Panc1 (cell line): ENCODE data around the gene PDK2. TPM values are rescaled to one million over a fixed set of nuclear protein-coding genes. Genes with fewer than 3 reads are reported as not detected.

Experiments used
- ATAC-seq: fragments of 200-7000 bp; cut with Tn5 transposase; 2 replicates; pipeline ENCODE4 v1.9.1; 2020; ENCODE audit warnings: mild to moderate bottlenecking, moderate library complexity
- BruUV-seq: library from RNA; stranded (reverse); fragments of 400-500 nt; replicated peaks from 2 replicates; lab custom pipeline; 2021; lab: Mats Ljungman, UMichigan
- CTCF ChIA-PET: fragments of 300-600 bp; sonication (Branson Sonifier 250); formaldehyde crosslinking; loops from one replicate; lab custom pipeline; 2022; ENCODE audit warnings: antibody characterized with exemption; lab: Charles Lee
- POLR2A ChIA-PET: fragments of 300-600 bp; sonication (Branson Sonifier 250); formaldehyde crosslinking; loops from one replicate; lab custom pipeline; 2022; ENCODE audit warnings: antibody characterized with exemption; lab: Charles Lee
- DNase-seq: peaks from one replicate; pipeline ENCODE4 v3.0.0-alpha.2; 2010; ENCODE audit warnings: low read depth, low spot score
- H3K27ac ChIP-seq: 2 replicates; pipeline ENCODE4 v1.5.1; 2011; ENCODE audit warnings: mild to moderate bottlenecking, low read length, inconsistent platforms
- H3K27me3 ChIP-seq: fragments of 200-500 bp; sonication (Bioruptor generic); 2 replicates; pipeline ENCODE4 v1.6.0; 2014; ENCODE audit warnings: low read length, inconsistent platforms; ENCODE audit not compliant: control insufficient read depth, insufficient read depth
- H3K36me3 ChIP-seq: fragments of 200-500 bp; sonication (Bioruptor generic); 2 replicates; pipeline ENCODE4 v1.5.1; 2014; ENCODE audit warnings: inconsistent platforms, mild to moderate bottlenecking, low read length, moderate library complexity; ENCODE audit not compliant: control insufficient read depth, insufficient read depth
- H3K4me1 ChIP-seq: 2 replicates; pipeline ENCODE4 v1.5.1; 2011; ENCODE audit warnings: inconsistent platforms, mild to moderate bottlenecking, low read length, moderate library complexity; ENCODE audit not compliant: control insufficient read depth, insufficient read depth
- H3K4me3 ChIP-seq, 2 experiments: 2 replicates each; pipeline ENCODE4 v1.5.1; 2011 to 2012; ENCODE audit warnings: low read depth in 2 of 2, low read length in 2 of 2, mild to moderate bottlenecking in 2 of 2, inconsistent platforms in 1 of 2, moderate library complexity in 1 of 2
- H3K9me3 ChIP-seq: fragments of 200-500 bp; sonication (Bioruptor generic); 2 replicates; pipeline ENCODE4 v1.5.1; 2014; ENCODE audit warnings: low read depth, mild to moderate bottlenecking, inconsistent platforms, low read length, moderate library complexity; ENCODE audit not compliant: control insufficient read depth, insufficient read depth
- CTCF ChIP-seq: fragments of 450-650 bp; IDR thresholded peaks from 2 replicates; pipeline ENCODE4 v1.5.1; 2017; ENCODE audit warnings: mild to moderate bottlenecking
- POLR2AphosphoS5 ChIP-seq: IDR thresholded peaks from 2 replicates; pipeline ENCODE4 v1.6.1; 2012; ENCODE audit warnings: mild to moderate bottlenecking, low read depth, low read length, moderate library complexity
- REST ChIP-seq, 2 experiments: IDR thresholded peaks; 2 replicates each; pipeline ENCODE4 v1.6.1; 2011 to 2012; ENCODE audit warnings: low read depth in 2 of 2, control low read depth in 1 of 2, low read length in 1 of 2, mild to moderate bottlenecking in 1 of 2, moderate library complexity in 1 of 2; ENCODE audit not compliant: insufficient read depth in 1 of 2
- SIN3A ChIP-seq: IDR thresholded peaks from 2 replicates; pipeline ENCODE4 v1.6.1; 2012; ENCODE audit warnings: low read depth, mild to moderate bottlenecking, low read length, moderate library complexity, borderline replicate concordance; ENCODE audit not compliant: insufficient read depth
- TCF7L2 ChIP-seq: IDR thresholded peaks from 2 replicates; pipeline ENCODE4 v1.6.1; 2011; ENCODE audit warnings: mild to moderate bottlenecking, low read depth, low read length, inconsistent platforms
- in situ Hi-C: cut with HindIII; loops from 2 replicates; pipeline ENCODE4 v1.10.0; 2016; ENCODE audit warnings: low sequenced_read_pairs, low pct_unique_long_range_greater_than_20kb
- intact Hi-C: fragments of 100-400 bp; cut with micrococcal nuclease; formaldehyde crosslinking; loops from one replicate; pipeline ENCODE4 v1.10.0; 2022; ENCODE audit not compliant: unreplicated experiment
- total RNA-seq: library from RNA; stranded (reverse); gene quantifications from one replicate; pipeline ENCODE4 v1.2.1, GENCODE V29; 2021; ENCODE audit not compliant: unreplicated experiment

PDK2 gene
- total RNA-seq, 1 experiment from 2014 or later: 46.0 TPM

GRCh38 chr17:50087246-50087911, 7.8 kb upstream of the PDK2 start:
- ATAC-seq (peak; percentile 78), DNase-seq (no peak)
- Histone ChIP-seq H3K27ac (no peak overlapping the region; the same call in 1 of the 2 replicates), H3K27me3 (no peaks in the 10 kb centered on the region), H3K4me3 (no peak overlapping the region), H3K4me1 (peaks cover 14% of the 10 kb centered on the region; the same call in 1 of the 2 replicates), H3K9me3 (no peaks in the 10 kb centered on the region), H3K36me3 (peaks cover 14% of the 10 kb centered on the region)
- BruUV-seq: no TSS peak
- POLR2A ChIA-PET: interaction anchor here (0.8 kb wide), 1 partner anchor 61 kb away, joined by 4 read pairs; no protein-coding TSS in a partner anchor
- TF ChIP-seq POLR2AphosphoS5 (0 out of 2 replicates have a peak, but pooled peaks have one; percentile 14), CTCF (peak; percentile 96), SIN3A (0 out of 2 replicates have a peak, but pooled peaks have one; percentile 33), TCF7L2 (no peak)
- in situ Hi-C loops: no loop called here
- intact Hi-C loops: loop anchor here (1.0 kb wide), 1 partner anchor 60 kb away; no protein-coding TSS in a partner anchor
- CTCF ChIA-PET: interaction anchor here (0.6 to 1.4 kb wide), 3 partner anchors 23 to 89 kb away, joined by 4 to 5 read pairs (median 4); no protein-coding TSS in a partner anchor

GRCh38 chr17:50087912-50088405, 7.2 kb upstream of the PDK2 start:
- TF ChIP-seq POLR2AphosphoS5: no peak
- no peak for TF ChIP-seq TCF7L2
- TF ChIP-seq REST (IDR thresholded peaks at IDR 0.05; ENCODE audit: insufficient read depth in 1 of 2, low read depth in 2 of 2, low read length in 1 of 2): no peak
- no peak for TF ChIP-seq SIN3A
- no peak for TF ChIP-seq CTCF
- intact Hi-C loops (loop anchor here (1.0 kb wide), 1 partner anchor 61 kb away; no protein-coding TSS in a partner anchor), in situ Hi-C loops (no loop called here)
- H3K27ac ChIP-seq: no peak overlapping the region; the same call in 1 of the 2 replicates
- no peak overlapping the region for H3K4me3 ChIP-seq
- peaks cover 9% of the 10 kb centered on the region for H3K36me3 ChIP-seq
- DNase-seq: no peak
- no peaks in the 10 kb centered on the region for H3K27me3 ChIP-seq
- CTCF ChIA-PET: interaction anchor here (1.1 to 1.4 kb wide), 2 partner anchors 31 to 89 kb away, joined by 4 to 5 read pairs; no protein-coding TSS in a partner anchor
- BruUV-seq: no TSS peak
- no peak for ATAC-seq
- POLR2A ChIA-PET: interaction anchor here (0.6 to 0.8 kb wide), 2 partner anchors 54 to 61 kb away, joined by 4 to 10 read pairs; no protein-coding TSS in a partner anchor
- no peaks in the 10 kb centered on the region for H3K9me3 ChIP-seq
- peaks cover 14% of the 10 kb centered on the region; the same call in 1 of the 2 replicates for H3K4me1 ChIP-seq
